GM23248 (cell line): ENCODE measurements around the gene PYGB.

Experiments
- EZH2 ChIP-seq: fragments of 200-600 bp; sonication (generic); IDR thresholded peaks from 2 replicates; pipeline ENCODE4 v1.6.1; 2018; ENCODE audit warnings: antibody characterized with exemption, mild to moderate bottlenecking; ENCODE audit not compliant: insufficient read depth, poor library complexity, severe bottlenecking
- EZH2phosphoT487 ChIP-seq: fragments of 200-600 bp; sonication (generic); IDR thresholded peaks from 2 replicates; pipeline ENCODE4 v1.6.1; 2018; ENCODE audit warnings: antibody characterized with exemption, moderate library complexity, mild to moderate bottlenecking, low read depth; ENCODE audit not compliant: insufficient read depth

GRCh38 chr20:25245461-25245860, 2.4 kb upstream of the PYGB start:
- TF ChIP-seq EZH2phosphoT487 (no peak), EZH2 (no peak)
